Hematopoietic multipotent progenitor cell (in vitro differentiated cells): ENCODE results near the gene ABITRAM. TPM values are rescaled to one million over a fixed set of nuclear protein-coding genes. Genes with fewer than 3 reads are reported as not detected.
A peak's percentile ranks its signal among the peaks of the same experiment; 100 is the strongest.
"Not testable (repeated sequence)": the region's sequence is repeated elsewhere in the genome, so short reads cannot be mapped to it uniquely, and the experiment has no call there.

Source experiments
- DNase-seq, 3 donors: peaks; one replicate each; pipeline ENCODE4 v3.0.0-alpha.2; 2011 to 2015; ENCODE audit warnings: low read depth in 2 of 3, low spot score in 2 of 3
- total RNA-seq: library from RNA; depleted of rRNA; stranded (reverse); fragments of >200 nt; gene quantifications from one replicate; pipeline ENCODE4 v1.2.3, GENCODE V29; 2012

ABITRAM gene
- total RNA-seq, 1 donor, result 4.8 TPM

DNA sequence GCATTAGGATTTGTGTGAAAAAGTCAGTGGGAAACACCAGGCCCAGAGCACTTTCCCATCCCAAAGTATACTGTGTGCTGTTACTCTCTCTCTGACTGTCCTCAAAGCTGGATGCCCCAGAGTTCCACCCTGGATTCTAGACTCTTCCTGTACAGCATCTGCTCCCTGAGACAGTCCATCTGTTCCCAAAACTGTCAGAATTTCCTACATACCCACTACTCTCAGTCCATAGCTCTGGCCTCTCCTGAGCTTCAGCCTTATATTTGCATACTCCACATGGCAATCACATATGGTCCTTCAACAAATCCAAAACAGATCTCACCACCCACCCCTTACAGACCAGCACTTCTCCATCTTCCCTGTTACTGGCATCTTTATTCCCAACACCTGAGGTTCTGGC lies 9.7 kb upstream of the ABITRAM start:
- no peak for DNase-seq

DNA sequence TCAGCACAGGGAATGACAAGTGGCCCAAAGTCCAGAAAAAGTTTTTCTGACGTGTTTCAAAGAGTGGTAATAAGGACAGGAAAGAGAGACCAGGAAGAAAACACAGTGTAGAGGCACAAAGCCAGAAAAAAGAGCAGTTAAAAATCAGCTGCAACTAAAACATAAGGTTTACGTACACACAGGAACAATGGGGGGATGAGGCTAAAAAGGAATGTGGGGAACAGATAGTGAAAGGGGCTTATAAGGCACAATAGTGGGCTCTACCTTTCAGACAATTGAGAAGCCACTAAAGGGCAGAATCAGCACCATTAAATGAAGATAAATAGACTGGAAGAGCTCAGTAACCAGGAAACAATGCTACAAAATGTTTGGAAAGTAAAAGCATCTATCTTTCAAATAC lies 5.8 kb upstream of the ABITRAM start:
- DNase-seq, result no peak

DNA sequence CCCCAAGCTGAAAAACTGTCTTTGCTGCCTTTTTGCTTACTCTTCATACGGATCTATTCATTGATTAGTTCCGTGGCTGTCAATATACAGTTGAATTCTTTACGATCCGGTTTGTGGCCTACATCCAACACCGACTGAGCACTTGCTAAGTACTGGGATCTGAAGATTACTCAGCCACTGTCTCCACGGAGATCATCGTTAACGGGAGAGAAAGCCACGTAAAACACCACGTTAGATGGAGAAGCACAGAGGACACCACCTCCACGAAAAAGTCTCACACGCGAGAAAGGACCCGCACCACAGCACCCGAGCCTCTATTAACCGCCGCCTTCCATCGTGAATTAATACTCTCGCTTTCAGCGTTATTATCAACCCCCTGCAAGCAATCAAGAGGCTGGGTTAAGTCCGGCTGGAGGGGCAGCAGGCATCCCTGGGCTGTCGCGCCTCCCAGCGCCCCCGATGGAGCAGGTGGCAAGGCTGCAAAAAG lies 926 bp upstream of the ABITRAM start:
- DNase-seq, result peak in 1 of 3 donors; percentile 9

- peak; percentile 91 to 97 (median 95) for DNase-seq
Observed at GRCh38 chr9:108933718-108934322, 380 bp upstream of the ABITRAM start, which contains the start of gene ELP1. Gene ELP1, minus strand, starts transcription at chr9:108934124. Its CDS starts 2,978 bp downstream, at chr9:108931146.

- DNase-seq, result no peak
Observed at GRCh38 chr9:108937561-108938305, 3.5 kb downstream of the ABITRAM start.

DNA sequence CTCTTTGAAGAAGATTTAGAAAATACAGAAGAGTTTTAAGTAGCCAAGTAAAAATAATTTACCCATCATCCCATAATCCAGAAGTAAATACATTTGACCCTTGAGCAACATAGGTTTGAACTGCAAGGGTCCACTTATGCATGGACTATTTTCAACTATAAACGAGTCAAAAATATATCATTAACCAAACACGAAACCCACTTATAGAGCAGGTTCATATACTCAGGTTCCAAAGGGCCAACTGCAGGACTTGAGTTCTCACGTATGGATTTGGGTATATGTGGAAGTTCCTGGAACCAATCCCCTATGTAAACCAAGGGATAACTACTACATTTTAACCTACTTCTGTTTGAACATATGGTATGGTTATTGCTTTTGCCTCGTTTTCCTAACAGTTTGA lies 5.8 kb downstream of the ABITRAM start:
- no peak for DNase-seq

GRCh38 chr9:108950168-108950567 lies 16.0 kb downstream of the ABITRAM start:
- DNase-seq, result no peak

DNA sequence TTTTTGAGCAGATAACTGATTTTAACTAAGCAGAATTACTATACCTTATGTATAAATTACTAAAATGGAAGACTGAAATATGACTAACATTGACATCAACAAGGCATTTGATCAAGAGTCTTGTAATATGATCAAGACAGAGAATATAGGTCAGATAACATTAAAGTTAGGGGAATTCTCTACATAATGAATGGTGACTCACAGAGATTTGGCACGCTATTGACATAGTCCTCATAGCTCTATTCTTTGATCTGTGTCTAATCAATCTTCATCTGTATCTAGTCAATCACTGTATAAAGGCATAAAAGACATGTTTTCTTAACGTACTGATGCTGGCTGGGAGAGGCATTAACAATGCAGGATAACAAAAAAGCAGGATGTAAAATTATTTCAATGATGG lies 17.4 kb downstream of the ABITRAM start:
- no peak for DNase-seq

DNA sequence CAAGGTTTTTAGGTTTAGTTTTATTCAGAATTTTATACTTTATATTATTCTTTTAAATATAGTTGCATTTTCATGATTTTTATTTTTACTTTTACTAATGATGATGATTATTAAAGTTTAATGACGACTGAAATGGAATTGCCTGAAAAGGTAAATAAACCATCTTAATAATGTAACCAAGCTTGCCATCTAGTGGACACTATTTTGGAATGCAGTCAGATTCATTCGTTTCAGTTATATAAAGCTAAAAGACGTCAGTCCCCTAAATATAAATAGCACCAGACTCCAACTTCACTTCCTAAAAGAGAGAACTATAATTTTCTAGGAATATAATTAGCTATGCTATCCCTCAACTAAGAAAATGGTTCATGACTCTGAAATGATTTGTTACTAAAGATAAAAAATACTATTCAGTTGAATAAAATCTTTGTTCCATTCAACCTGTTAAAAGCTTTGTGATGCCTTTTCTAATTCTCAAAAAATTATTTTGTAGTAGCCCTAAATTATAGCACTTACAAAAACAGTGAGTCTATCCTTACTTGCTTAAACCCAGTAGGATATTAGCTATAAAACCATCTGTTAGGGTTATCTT lies 19.9 kb downstream of the ABITRAM start:
- DNase-seq, result peak in 2 of 3 donors; percentile 36 to 59

GRCh38 chr9:108956022-108956630 lies 21.9 kb downstream of the ABITRAM start:
- DNase-seq, result no peak

DNA sequence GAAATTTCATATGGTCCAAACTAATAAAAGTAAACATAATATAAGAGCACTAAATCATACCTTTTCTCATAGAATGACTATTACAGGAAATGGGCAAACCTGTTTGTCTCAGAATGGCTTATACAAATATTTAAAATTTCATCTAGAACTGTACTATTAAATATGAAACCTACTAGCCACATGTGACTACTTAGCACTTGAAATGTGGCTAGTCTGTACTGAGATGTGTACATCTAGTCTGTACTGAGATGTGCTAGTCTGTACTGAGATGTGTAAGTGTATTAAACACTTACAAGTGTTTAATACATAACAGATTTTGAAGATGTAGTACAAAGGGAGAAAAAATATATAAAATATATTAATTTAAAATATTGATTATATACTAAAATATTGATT lies 22.4 kb downstream of the ABITRAM start:
- DNase-seq, result no peak

DNA sequence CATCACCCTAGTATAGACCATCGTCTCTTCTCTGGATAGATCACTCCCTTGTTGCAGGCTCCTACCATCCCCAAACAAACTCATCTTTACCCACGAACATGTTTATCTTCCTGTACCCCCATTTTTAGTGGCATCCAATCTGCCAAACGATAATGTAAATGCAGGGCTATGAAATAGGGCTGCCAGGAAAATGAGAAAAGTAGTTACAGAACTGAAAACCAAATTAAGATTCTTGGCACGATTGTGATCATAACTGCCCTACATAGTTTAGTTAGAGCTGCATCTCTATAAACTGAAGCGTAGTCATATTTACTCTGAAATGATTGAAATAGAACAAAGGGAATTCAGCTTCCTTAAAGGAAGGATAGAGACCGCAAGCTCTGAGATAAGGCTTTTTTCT lies 26.1 kb downstream of the ABITRAM start:
- DNase-seq, result no peak

DNA sequence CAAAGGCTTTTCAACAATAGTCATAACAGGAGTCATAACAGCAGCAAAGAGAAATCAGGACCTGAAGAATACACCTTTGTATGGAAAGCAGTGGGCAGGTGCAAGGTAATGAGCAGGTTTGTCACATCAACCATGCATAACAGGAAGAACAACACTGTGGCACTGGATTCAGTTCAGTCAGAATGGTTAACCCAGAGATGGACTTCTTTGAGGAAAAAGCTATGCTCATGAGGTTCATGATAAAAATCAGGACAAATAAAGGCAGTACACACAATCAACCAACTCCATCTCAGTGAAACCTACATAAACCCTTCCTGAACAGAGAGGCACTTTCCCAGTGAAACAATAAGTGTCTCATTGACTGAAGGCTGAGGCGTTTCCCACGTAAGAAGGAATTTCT lies 27.0 kb downstream of the ABITRAM start:
- no peak for DNase-seq

DNA sequence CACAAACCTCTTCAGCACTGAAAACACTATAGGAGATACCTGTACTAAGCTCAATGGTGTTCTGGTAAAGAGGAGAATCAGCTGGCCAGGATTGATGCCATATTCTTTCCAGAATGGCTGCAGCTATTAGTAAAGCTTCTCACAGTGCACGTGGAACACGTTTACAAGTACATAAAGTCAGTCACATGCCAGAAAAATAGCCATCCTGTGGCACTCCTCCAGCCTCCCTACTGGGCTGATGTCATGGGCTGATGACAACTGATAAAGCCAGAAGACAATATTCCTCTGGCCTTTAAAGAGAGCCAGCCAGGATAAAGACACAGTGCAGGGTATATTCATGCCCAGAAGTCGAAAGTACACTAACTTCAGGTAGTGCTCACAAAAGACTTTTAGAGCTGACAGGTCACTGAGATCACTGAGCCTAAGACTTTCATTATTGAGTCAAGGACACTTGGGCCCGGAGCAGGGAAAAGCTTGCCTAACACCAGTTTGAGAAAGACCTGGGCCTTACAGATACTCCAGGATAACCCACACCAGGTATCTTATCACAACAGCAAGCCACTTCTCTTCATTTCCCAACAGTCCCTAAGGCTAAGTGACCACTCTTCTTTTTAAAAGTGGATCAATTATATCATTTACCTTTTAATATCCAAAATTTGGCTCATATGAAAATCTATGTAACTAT lies 29.4 kb downstream of the ABITRAM start:
- no peak for DNase-seq

DNA sequence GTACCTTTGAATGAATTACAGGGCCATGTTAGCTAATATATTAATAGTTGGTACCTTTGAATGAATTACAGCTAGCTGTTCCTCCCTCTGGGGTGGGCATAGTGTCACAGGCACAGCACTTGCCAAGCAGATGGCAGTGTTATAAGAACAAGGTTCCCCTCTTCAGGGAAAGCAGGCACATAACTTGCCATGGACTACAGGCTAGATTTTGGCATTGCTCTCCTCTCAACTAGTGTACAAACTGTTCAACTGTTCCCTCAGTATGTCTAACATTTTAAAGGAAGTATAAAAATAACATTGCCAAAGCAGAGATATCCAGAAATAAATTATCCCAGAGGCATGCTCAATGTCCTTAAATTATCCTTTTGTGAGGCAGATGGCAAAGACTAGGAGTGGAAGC lies 33.7 kb downstream of the ABITRAM start:
- no peak for DNase-seq

DNA sequence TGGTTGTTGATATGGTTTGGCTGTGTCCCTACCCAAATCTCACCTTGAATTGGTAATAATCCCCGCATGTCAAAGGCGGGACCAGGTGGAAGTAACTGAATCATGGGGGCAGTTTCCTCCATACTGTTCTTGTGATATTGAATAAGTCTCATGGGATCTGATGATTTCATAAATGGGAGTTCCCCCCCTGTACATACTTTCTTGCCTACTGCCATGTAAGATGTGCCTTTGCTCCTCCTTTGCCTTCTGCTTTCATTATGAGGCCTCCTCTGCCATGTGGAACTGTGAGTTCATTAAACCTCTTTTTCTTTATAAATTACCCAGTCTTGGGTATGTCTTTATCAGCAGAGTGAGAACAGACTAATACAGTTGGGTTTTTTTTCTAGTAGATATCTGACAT lies 37.2 kb downstream of the ABITRAM start:
- not testable (repeated sequence) for DNase-seq

DNA sequence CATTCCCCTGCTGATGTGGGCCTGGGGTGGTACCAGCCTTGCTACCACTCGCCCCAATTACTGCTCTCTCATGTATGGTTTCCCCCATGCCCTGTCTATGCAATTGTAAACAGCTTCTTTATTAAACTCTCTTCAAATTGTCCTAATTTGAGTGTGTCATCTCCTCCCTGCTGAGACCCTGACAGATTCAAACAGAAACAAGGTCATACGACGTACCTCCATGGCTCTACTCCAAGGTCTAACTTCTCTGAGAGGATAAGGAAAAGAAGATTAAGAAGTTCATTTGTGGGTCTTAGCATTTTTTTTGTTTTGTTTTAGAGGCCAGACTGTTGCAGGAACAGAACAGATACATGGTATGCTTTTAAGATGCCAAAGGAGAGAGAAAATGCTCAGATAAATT lies 38.0 kb downstream of the ABITRAM start:
- no peak for DNase-seq

DNA sequence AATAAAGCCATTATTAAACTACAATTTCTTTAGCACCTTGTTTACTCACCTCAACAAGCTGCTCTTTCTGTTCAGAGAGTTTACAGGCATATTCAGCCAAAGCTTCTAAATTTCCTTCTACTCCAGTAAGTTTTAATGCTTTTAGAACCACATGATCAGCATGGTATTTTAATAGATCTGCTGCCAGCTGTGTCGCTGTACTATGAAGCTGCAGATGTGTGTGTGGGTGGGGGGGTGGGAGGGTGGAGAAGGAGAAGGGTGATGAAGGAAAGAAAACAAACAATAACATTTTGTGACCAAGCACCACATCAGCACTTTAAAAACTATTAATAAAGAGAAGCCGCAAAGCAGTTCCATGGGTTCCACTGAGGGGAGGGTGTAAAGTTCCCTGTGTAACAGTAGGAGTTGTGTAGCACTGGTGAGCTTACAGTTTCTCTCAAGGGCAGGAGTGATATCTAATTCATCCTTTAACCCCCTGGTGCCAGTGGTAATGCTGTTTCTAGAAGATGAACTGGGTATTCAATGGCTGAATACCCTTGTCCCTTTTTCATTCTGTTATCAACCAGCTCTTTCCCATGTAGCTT lies 38.5 kb downstream of the ABITRAM start:
- no peak for DNase-seq

DNA sequence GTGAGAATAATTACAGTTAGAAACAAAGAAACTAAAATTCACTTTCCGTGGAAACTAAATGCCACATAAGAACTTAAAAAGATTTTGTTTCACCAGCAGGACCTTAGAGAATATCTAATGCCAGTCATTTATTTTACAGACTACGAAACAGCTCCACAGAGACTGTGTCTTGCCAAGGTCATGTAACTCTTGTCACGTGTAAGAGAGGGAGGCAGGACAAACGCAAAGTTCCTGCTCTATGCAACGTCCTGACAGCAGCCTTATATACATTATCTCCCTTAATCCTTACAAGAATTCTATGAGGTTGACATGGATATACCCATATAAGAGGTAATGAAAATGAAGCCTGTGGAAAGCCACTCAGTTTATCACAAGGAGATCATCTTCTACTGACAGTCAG lies 39.7 kb downstream of the ABITRAM start:
- no peak for DNase-seq

DNA sequence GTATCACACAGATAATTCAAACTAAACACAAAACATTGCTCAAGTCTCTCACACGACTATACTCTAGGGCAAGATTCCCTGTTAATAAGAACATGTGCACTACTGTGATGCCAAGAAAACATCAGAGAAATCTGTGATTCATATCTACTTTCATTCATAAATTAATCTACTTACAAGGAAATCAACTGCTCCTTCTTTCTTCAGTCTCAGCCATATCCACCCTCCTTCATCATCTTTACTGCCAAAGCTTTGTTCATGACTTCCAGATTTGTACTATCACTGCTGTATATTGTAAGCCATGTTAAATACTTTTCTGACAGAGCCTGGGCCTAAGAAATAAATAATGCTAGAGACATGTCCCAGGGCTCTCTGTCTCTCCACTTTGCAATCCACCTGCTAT lies 44.0 kb downstream of the ABITRAM start:
- no peak for DNase-seq

DNA sequence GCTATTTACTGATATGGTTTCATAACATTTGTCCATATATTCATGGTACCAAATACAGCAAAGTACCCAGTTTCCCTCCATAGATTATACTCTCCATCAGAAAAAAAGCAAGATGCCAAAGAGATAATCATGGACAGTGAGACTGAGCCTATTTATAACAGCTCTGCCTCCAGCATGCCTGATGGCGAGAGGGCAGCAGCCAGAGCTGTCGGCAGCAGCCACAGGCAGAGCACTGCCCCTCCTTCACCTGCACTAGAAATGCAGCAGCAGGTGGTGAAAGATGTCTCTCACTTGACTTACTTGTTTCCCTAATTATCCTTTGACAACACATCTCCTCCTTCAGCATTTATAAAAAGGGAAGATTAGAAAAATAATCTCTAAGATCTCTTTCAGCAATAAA lies 46.7 kb downstream of the ABITRAM start:
- DNase-seq, result no peak
